Measurements from ENCODE around the gene PLCL1. TPM values are rescaled to one million over a fixed set of nuclear protein-coding genes. Genes with fewer than 3 reads are reported as not detected.

PLCL1 gene
- total RNA-seq, 1 experiment from 2014 or later = 0.07 TPM

- TF ChIP-seq, protein P1, sequence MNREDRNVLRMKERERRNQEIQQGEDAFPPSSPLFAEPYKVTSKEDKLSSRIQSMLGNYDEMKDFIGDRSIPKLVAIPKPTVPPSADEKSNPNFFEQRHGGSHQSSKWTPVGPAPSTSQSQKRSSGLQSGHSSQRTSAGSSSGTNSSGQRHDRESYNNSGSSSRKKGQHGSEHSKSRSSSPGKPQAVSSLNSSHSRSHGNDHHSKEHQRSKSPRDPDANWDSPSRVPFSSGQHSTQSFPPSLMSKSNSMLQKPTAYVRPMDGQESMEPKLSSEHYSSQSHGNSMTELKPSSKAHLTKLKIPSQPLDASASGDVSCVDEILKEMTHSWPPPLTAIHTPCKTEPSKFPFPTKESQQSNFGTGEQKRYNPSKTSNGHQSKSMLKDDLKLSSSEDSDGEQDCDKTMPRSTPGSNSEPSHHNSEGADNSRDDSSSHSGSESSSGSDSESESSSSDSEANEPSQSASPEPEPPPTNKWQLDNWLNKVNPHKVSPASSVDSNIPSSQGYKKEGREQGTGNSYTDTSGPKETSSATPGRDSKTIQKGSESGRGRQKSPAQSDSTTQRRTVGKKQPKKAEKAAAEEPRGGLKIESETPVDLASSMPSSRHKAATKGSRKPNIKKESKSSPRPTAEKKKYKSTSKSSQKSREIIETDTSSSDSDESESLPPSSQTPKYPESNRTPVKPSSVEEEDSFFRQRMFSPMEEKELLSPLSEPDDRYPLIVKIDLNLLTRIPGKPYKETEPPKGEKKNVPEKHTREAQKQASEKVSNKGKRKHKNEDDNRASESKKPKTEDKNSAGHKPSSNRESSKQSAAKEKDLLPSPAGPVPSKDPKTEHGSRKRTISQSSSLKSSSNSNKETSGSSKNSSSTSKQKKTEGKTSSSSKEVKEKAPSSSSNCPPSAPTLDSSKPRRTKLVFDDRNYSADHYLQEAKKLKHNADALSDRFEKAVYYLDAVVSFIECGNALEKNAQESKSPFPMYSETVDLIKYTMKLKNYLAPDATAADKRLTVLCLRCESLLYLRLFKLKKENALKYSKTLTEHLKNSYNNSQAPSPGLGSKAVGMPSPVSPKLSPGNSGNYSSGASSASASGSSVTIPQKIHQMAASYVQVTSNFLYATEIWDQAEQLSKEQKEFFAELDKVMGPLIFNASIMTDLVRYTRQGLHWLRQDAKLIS (CRISPR knock-in tag; IDR thresholded peaks at IDR 0.05; ENCODE audit: borderline replicate concordance) = no peak
- no peak for TF ChIP-seq CREM (CRISPR knock-in tag; IDR thresholded peaks at IDR 0.05)
- no peak for TF ChIP-seq E2F4 (CRISPR knock-in tag; IDR thresholded peaks at IDR 0.05; ENCODE audit: borderline replicate concordance, low read depth)
- TF ChIP-seq ZNF512 (CRISPR knock-in tag; IDR thresholded peaks at IDR 0.05; ENCODE audit: borderline replicate concordance) = no peak
- TF ChIP-seq IRF1 (CRISPR knock-in tag; IDR thresholded peaks at IDR 0.05) = no peak
- no peak for TF ChIP-seq PRDM15 (CRISPR knock-in tag; IDR thresholded peaks at IDR 0.05)
- no peak for TF ChIP-seq NFE2L1 (CRISPR knock-in tag; IDR thresholded peaks at IDR 0.05)
Observed at GRCh38 chr2:198188982-198189381, 384.6 kb downstream of the PLCL1 start (continued).

- peaks cover 5% of the 10 kb centered on the region; the same call in 1 of the 2 replicates for H3K9me3 Mint-ChIP-seq
- POLR2A ChIA-PET = no interaction called here
- TF ChIP-seq FOXP4 (CRISPR knock-in tag; IDR thresholded peaks at IDR 0.05) (no peak), NR1H2 (CRISPR knock-in tag; IDR thresholded peaks at IDR 0.05) (no peak), GTF2I (CRISPR knock-in tag; conservative IDR thresholded peaks at IDR 0.05) (no peak), STAT6 (CRISPR knock-in tag; conservative IDR thresholded peaks at IDR 0.05; ENCODE audit: low read depth) (no peak), NFE2L1 (CRISPR knock-in tag; IDR thresholded peaks at IDR 0.05) (no peak), EMX1 (CRISPR knock-in tag; IDR thresholded peaks at IDR 0.05) (no peak), ZNF671 (CRISPR knock-in tag; IDR thresholded peaks at IDR 0.05) (no peak), AR (CRISPR knock-in tag; IDR thresholded peaks at IDR 0.05) (no peak)
- TF ChIP-seq, protein P2, sequence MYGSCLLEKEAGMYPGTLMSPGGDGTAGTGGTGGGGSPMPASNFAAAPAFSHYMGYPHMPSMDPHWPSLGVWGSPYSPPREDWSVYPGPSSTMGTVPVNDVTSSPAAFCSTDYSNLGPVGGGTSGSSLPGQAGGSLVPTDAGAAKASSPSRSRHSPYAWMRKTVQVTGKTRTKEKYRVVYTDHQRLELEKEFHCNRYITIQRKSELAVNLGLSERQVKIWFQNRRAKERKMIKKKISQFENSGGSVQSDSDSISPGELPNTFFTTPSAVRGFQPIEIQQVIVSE (CRISPR knock-in tag; IDR thresholded peaks at IDR 0.05; ENCODE audit: borderline replicate concordance) = no peak
Observed at GRCh38 chr2:198191651-198192050, 387.3 kb downstream of the PLCL1 start.

More at GRCh38 chr2:198191651-198192050, 387.3 kb downstream of the PLCL1 start:
- ATAC-seq (no peak), DNase-seq (ENCODE audit: low spot score) (no peak)
- no peaks in the 10 kb centered on the region for H3K36me3 Mint-ChIP-seq
- H3K27me3 Mint-ChIP-seq (ENCODE audit: low read depth) = no peaks in the 10 kb centered on the region
- no peak overlapping the region for H3K4me3 Mint-ChIP-seq
- no peak overlapping the region for H3K27ac Mint-ChIP-seq
- CTCF ChIA-PET = no interaction called here
- H3K4me1 Mint-ChIP-seq = peaks cover 3% of the 10 kb centered on the region; the same call in 1 of the 2 replicates

All from WTC11 (cell line).